HepG2 (cell line): ENCODE data around the gene DACH2. TPM values are rescaled to one million over a fixed set of nuclear protein-coding genes. Genes with fewer than 3 reads are reported as not detected.

Source experiments
- ATAC-seq: fragments of 200-7000 bp; cut with Tn5 transposase; 3 replicates; pipeline ENCODE4 v1.9.1; 2020; ENCODE audit warnings: mild to moderate bottlenecking, moderate library complexity
- BruUV-seq: library from RNA; stranded (reverse); fragments of 400-500 nt; replicated peaks from 2 replicates; lab custom pipeline; 2021; lab: Mats Ljungman, UMichigan
- CTCF ChIA-PET: fragments of 300-600 bp; formaldehyde crosslinking; extraction: SDS; loops from one replicate; lab custom pipeline; 2021; ENCODE audit warnings: low total read pairs, inconsistent platforms, low intra/inter-chr PET ratio; lab: Yijun Ruan, JAX
- POLR2A ChIA-PET: fragments of 350-600 bp; sonication (Branson Sonifier 250); formaldehyde crosslinking; loops from one replicate; lab custom pipeline; 2020; ENCODE audit warnings: antibody characterized with exemption, inconsistent platforms; lab: Yijun Ruan, JAX
- DNase-seq: peaks from one replicate; pipeline ENCODE4 v3.0.0-alpha.2; 2015; ENCODE audit warnings: low spot score
- FAIRE-seq: peaks from 3 replicates; lab custom pipeline; 2011; peaks lifted over from hg19 to GRCh38; lab: Jason Lieb, UNC
- H2AFZ ChIP-seq: one replicate; pipeline ENCODE4 v1.6.1; 2011; ENCODE audit warnings: low read length, inconsistent platforms
- H3K27ac ChIP-seq: fragments of 300-600 bp; 3 replicates; pipeline ENCODE4 v1.8.0; 2011; ENCODE audit warnings: mixed run types, mild to moderate bottlenecking, mixed read lengths, low read length, inconsistent platforms; ENCODE audit not compliant: insufficient read depth; ENCODE audit errors: extremely low read length
- H3K27me3 ChIP-seq, 2 experiments: fragments of 200-600 bp in 1 of 2; 2 replicates in 1 of 2; 3 replicates in 1 of 2; pipeline versions ENCODE4 v1.6.0 to v1.8.0; 2011; ENCODE audit warnings: low read length in 2 of 2, mild to moderate bottlenecking in 2 of 2, moderate library complexity in 2 of 2, inconsistent platforms in 1 of 2; ENCODE audit not compliant: insufficient read depth in 2 of 2, control insufficient read depth in 1 of 2
- H3K36me3 ChIP-seq, 2 experiments: fragments of 200-600 bp in 1 of 2; replicated peaks in 1 of 2; 2 replicates in 1 of 2; 3 replicates in 1 of 2; pipeline versions ENCODE4 v1.5.1 to v1.8.0; 2011; ENCODE audit warnings: low read length in 2 of 2, inconsistent platforms in 1 of 2; ENCODE audit not compliant: insufficient read depth in 2 of 2, control insufficient read depth in 1 of 2
- H3K4me1 ChIP-seq: 2 replicates; pipeline ENCODE4 v1.5.1; 2012; ENCODE audit warnings: low read length, inconsistent platforms; ENCODE audit not compliant: insufficient read depth
- H3K4me2 ChIP-seq: 2 replicates; pipeline ENCODE4 v1.6.0; 2011; ENCODE audit warnings: low read depth, low read length, inconsistent platforms
- H3K4me3 ChIP-seq, 3 experiments: fragments of 200-600 bp in 1 of 3; sonication (generic), shearing (Covaris generic) in 1 of 3; replicated peaks in 1 of 3; 2 replicates each; pipeline ENCODE4 v1.5.1; 2011 to 2016; ENCODE audit warnings: low read length in 3 of 3, inconsistent platforms in 2 of 3, low read depth in 2 of 3, mild to moderate bottlenecking in 2 of 3, control low read depth in 1 of 3, mixed read lengths in 1 of 3; ENCODE audit not compliant: insufficient read depth in 1 of 3
- H3K79me2 ChIP-seq: one replicate; pipeline ENCODE4 v1.6.1; 2011; ENCODE audit warnings: low read length, inconsistent platforms; ENCODE audit not compliant: insufficient read depth
- H3K9ac ChIP-seq: 2 replicates; pipeline ENCODE4 v1.6.0; 2011; ENCODE audit warnings: mild to moderate bottlenecking, low read depth, low read length, inconsistent platforms; ENCODE audit not compliant: insufficient read depth
- H3K9me3 ChIP-seq: 2 replicates; pipeline ENCODE4 v1.5.1; 2012; ENCODE audit warnings: mild to moderate bottlenecking, low read length
- H4K20me1 ChIP-seq: 2 replicates; pipeline ENCODE4 v1.6.0; 2011; ENCODE audit warnings: inconsistent platforms, mild to moderate bottlenecking, low read length, moderate library complexity; ENCODE audit not compliant: insufficient read depth
- AGO1 ChIP-seq: fragments of 200-400 bp; formaldehyde crosslinking; IDR thresholded peaks from 2 replicates; pipeline ENCODE4 v1.6.1; 2017; ENCODE audit warnings: mild to moderate bottlenecking, low read depth, low read length, moderate library complexity; ENCODE audit not compliant: poor library complexity, severe bottlenecking
- CERS6 ChIP-seq: sonication (generic); formaldehyde crosslinking; IDR thresholded peaks from 2 replicates; pipeline ENCODE4 v1.5.0; 2020; ENCODE audit warnings: missing genetic modification reagents
- HBP1 ChIP-seq: IDR thresholded peaks from 2 replicates; pipeline ENCODE4 v1.6.1; 2016; ENCODE audit warnings: low read depth, control low read depth
- HOXD1 ChIP-seq: sonication (generic); formaldehyde crosslinking; IDR thresholded peaks from 2 replicates; pipeline ENCODE4 v1.5.0; 2020; ENCODE audit warnings: missing genetic modification reagents
- JUND ChIP-seq: sonication (generic); formaldehyde crosslinking; IDR thresholded peaks from 2 replicates; pipeline ENCODE4 v1.8.0; 2022; ENCODE audit warnings: mild to moderate bottlenecking, missing genetic modification reagents
- KAT8 ChIP-seq: IDR thresholded peaks from 2 replicates; pipeline ENCODE4 v1.6.1; 2016; ENCODE audit warnings: missing genetic modification reagents, missing compliant biosample characterization
- MYC ChIP-seq: sonication (generic); formaldehyde crosslinking; IDR thresholded peaks from 2 replicates; pipeline ENCODE4 v1.9.0; 2021; ENCODE audit warnings: missing genetic modification reagents, borderline replicate concordance
- PAF1 ChIP-seq: IDR thresholded peaks from 2 replicates; pipeline ENCODE4 v1.6.1; 2016; ENCODE audit warnings: missing genetic modification reagents, missing compliant biosample characterization
- PLRG1 ChIP-seq: fragments of 450-650 bp; conservative IDR thresholded peaks from 2 replicates; pipeline ENCODE4 v1.6.1; 2016
- POLR2AphosphoS5 ChIP-seq: IDR thresholded peaks from 2 replicates; pipeline ENCODE4 v1.6.1; 2012; ENCODE audit warnings: low read depth, low read length
- RERE ChIP-seq: IDR thresholded peaks from 2 replicates; pipeline ENCODE4 v1.6.1; 2016; ENCODE audit warnings: low read depth, missing genetic modification reagents, missing compliant biosample characterization
- SP4 ChIP-seq: sonication (generic); formaldehyde crosslinking; IDR thresholded peaks from 2 replicates; pipeline ENCODE4 v1.8.1; 2023; ENCODE audit warnings: mild to moderate bottlenecking, missing genetic modification reagents
- TEF ChIP-seq: sonication (generic); formaldehyde crosslinking; IDR thresholded peaks from 2 replicates; pipeline ENCODE4 v1.5.0; 2020; ENCODE audit warnings: missing genetic modification reagents
- TOE1 ChIP-seq: sonication (generic); formaldehyde crosslinking; IDR thresholded peaks from 2 replicates; pipeline ENCODE4 v1.4.0; 2020; ENCODE audit warnings: mild to moderate bottlenecking, missing genetic modification reagents
- ZNF704 ChIP-seq: sonication (generic); formaldehyde crosslinking; IDR thresholded peaks from 2 replicates; pipeline ENCODE4 v1.8.1; 2023; ENCODE audit warnings: mild to moderate bottlenecking, inconsistent platforms, moderate library complexity, missing genetic modification reagents, borderline replicate concordance
- ZNF746 ChIP-seq: sonication (generic); formaldehyde crosslinking; IDR thresholded peaks from 2 replicates; pipeline ENCODE4 v1.8.0; 2022; ENCODE audit warnings: mild to moderate bottlenecking, missing genetic modification reagents
- in situ Hi-C: cut with HindIII; loops from 2 replicates; pipeline ENCODE4 v1.10.0; 2017; ENCODE audit warnings: low pct_unique_long_range_greater_than_20kb; ENCODE audit not compliant: extremely low pct_ligation_motif_present
- intact Hi-C: fragments of 100-400 bp; cut with micrococcal nuclease; formaldehyde crosslinking; loops from one replicate; pipeline ENCODE4 v1.10.0; 2022; ENCODE audit not compliant: unreplicated experiment
- polyA plus RNA-seq, 8 experiments: library from polyadenylated mRNA; depleted of rRNA in 3 of 8; stranded (reverse) in 7 of 8; unstranded in 1 of 8; fragments of >200 nt; fragmentation: Illumina TruSeq in 4 of 8; extraction: Trizol in 4 of 8; gene quantifications; 2 replicates each; pipeline versions ENCODE4 v1.2.1 to v1.2.3, GENCODE V29; 2011 to 2016; ENCODE audit warnings: low read depth in 4 of 8, missing spikeins in 1 of 8, mixed read lengths in 1 of 8; ENCODE audit not compliant: insufficient read depth in 1 of 8
- total RNA-seq, 5 experiments: library from RNA; depleted of rRNA; stranded (reverse); fragments of >200 nt; fragmentation: Illumina TruSeq; extraction: Trizol; gene quantifications; 2 replicates each; pipeline ENCODE4 v1.2.3, GENCODE V29; 2016; ENCODE audit warnings: low read depth in 1 of 5

The DACH2 gene
- total and polyA plus RNA-seq, 2 of the 13 experiments (the other 11 are each of a cell fraction or from before 2014, with no cell fraction given): not detected

- BruUV-seq: no TSS peak
- POLR2A ChIA-PET: no interaction called here
- no peak for TF ChIP-seq ZNF704
- TF ChIP-seq MYC (CRISPR knock-in tag): no peak
- TF ChIP-seq AGO1: no peak
- TF ChIP-seq RERE (CRISPR knock-in tag): no peak
- TF ChIP-seq CERS6 (CRISPR knock-in tag): no peak
- no peak for TF ChIP-seq HOXD1 (CRISPR knock-in tag)
- no peak for TF ChIP-seq PLRG1
- TF ChIP-seq HBP1 (CRISPR knock-in tag): no peak
- no peak for TF ChIP-seq SP4
- TF ChIP-seq TOE1 (CRISPR knock-in tag): no peak
- TF ChIP-seq TEF (CRISPR knock-in tag): no peak
- TF ChIP-seq ZNF746 (CRISPR knock-in tag): no peak
- TF ChIP-seq POLR2AphosphoS5: no peak
- no peak for TF ChIP-seq KAT8 (CRISPR knock-in tag)
- TF ChIP-seq PAF1: no peak
- TF ChIP-seq JUND (CRISPR knock-in tag): no peak
- TF ChIP-seq, all 625 proteins: peak for 0
Observed at GRCh38 chrX:86263526-86263925, 115.3 kb downstream of the DACH2 start.

More at GRCh38 chrX:86263526-86263925, 115.3 kb downstream of the DACH2 start:
- no peaks in the 10 kb centered on the region for H3K79me2 ChIP-seq
- H3K4me3 ChIP-seq: no peak overlapping the region
- CTCF ChIA-PET: no interaction called here
- FAIRE-seq (no peak), ATAC-seq (no peak), DNase-seq (no peak)
- H2AFZ ChIP-seq: no peak overlapping the region
- H4K20me1 ChIP-seq: no peaks in the 10 kb centered on the region
- H3K27ac ChIP-seq: no peak overlapping the region
- H3K9me3 ChIP-seq: no peaks in the 10 kb centered on the region
- H3K4me1 ChIP-seq: no peaks in the 10 kb centered on the region
- H3K9ac ChIP-seq: no peak overlapping the region
- intact Hi-C loops: no loop called here
- H3K4me2 ChIP-seq: no peak overlapping the region
- no peaks in the 10 kb centered on the region for H3K36me3 ChIP-seq
- no peaks in the 10 kb centered on the region for H3K27me3 ChIP-seq
- in situ Hi-C loops: no loop called here
